ENCODE data around the gene ILDR1.

ILDR1 gene

DNA sequence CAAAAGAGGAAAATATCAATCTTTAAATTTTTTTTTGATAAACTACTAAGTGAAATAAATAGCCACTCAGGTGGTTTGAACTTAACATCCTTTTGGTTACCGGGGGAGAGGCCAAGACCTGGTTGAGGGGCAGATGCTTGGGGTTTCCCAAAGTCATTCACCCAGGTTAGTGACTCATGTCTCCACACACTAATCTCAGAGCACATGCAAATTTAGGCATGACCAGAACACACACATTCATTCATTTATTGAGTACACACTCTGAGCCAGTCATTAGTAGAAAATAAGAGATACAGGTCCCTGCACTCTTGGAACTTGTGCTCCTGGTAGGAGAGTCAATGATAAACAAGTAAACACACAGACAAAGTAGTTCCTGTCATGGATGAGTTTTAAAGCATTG is 7.3 kb downstream of the ILDR1 start:
- DNase-seq = no peak

DNA sequence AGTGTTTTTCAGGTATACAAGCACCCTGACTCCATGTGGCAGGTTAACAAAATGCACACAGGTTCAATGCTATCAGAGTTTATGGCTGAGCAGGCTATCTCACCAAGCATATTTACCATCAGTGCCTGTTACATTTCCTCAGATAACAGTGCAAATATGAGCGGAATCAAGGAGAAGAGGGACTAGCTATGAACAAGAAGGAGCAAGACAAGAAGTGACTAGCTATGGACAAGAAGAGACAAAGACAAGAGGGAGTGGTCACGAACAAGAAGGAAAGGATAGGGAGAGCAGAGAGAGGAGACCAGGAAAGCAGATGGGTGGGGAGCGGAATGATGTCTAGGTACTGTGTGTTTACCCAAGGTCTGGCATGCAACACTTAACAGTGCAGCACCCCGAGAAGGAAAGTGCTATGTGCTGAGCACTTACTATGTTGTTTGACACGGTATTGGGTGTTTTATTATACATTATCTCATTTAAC is 8.6 kb downstream of the ILDR1 start:
- no peak for DNase-seq

DNA sequence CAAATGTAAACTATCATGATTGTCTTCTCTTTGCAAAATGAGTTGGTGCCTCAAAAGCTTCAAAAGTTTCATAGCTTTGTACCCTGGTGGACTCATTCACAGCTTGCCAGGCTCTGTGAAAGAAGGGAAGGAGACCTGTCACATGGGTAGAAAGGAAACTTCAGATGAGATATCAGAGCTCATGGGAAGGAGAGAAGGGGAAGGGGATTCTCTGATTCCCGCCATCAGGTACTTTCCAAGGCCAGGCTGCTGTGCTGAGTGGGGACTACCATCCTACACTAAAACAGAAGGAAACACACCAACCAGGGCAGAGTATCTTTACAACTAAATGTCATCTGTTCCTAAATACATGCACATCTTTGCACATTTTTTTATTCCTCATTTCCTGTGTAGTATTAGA is 9.2 kb downstream of the ILDR1 start:
- DNase-seq = no peak

DNA sequence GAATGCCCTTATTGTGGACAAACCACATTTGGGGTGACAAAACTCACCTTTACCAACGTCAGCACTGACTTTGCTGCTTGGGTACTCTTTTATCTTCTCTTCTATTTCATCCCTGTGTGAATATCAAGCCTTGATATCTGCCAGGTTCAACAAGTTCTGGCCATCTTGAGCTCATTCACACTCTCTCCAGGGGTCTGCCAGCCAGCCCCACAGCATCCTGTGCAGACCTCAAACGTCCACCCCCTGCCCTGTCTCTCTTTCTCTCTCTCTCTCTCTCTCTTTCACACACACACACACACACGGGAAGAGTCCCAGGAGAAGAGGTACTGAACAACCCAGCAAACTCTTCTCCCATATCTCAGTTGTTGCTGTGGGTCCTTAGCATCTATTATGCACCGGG is 10.7 kb downstream of the ILDR1 start:
- no peak for DNase-seq

DNA sequence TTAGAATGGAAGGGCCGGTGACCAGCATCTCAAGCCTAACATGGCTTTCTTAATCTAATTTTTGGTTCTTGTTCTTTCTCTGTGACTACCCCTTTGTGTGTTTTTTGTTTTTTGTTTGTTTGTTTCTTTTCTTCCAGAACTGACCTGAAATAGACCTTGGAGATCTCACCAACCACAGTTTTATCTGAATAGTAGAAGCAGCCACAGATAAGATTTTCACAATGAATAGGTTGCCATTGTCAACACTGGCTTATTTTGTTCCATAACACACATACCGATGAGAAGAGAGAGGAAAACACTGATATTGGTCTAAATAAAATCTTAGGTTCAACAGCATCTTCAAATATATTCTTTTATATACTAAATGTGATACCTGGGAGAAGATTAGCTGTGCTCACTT is 11.5 kb downstream of the ILDR1 start:
- DNase-seq = no peak

DNA sequence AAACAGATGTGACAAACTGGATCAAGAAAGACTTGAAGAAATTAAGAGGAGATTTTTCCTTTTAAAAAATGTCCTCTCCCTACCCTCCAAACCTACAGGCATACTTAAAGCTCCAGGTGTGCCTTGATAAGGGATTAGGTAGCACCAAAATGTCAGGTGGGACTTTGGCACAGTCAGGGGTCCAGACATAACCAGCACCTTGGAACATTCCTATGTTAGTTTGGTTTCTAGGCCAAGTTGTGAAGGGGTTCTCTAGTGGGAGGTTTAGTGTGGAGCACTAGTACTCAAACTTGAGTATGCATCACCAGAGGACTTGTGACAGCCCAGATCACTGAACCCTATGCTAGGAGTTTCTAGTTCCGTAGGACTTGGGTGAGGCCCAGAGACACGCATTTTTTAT is 13.9 kb downstream of the ILDR1 start:
- no peak for DNase-seq

DNA sequence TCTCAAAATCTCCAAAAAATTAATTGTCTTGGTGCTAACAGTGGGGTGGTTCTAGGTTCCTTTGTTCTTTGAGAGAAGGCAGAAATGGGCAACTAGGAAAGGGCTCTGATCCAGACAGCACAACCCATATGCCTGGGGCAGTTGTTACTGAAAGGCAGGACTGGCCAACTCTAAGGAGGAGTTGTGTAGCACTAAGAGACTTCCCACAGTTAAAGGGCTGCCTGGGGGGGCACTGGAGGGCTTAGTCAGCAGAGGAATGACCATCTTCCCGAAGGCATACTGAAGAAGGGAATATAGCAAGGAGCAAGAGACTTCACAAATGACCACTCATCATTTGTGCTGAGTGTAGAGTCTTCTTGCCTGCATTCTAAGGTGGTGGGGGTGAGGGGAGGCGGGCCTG is 15.8 kb downstream of the ILDR1 start:
- DNase-seq = no peak

DNA sequence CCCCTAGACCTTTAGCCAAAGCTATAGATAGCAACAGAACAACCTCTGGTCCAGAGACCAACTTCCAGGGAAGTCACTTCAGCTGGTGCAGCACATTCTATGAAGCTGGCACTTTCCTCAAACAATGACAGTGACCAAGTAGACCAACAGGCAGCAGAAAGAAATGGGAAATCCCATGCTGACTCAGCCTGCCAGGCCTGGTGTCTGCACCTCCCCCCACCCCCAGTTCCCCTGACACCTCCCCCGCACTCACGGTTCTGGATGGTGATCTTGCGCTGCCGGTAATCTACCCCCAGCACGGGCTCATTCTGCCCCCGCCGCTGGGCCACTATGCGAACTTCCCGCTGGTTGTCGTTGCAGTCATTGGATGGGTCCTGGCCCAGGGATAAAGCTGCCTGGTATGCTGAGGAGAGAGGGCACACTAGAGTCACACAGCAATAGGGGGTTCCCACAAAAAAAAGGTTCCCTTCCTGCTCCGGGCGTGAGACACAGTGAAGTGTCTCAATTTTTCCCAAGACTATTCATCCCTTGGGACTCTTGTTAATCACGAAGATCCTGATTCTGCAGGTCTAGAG is 17.0 kb downstream of the ILDR1 start:
- no peak for DNase-seq

DNA sequence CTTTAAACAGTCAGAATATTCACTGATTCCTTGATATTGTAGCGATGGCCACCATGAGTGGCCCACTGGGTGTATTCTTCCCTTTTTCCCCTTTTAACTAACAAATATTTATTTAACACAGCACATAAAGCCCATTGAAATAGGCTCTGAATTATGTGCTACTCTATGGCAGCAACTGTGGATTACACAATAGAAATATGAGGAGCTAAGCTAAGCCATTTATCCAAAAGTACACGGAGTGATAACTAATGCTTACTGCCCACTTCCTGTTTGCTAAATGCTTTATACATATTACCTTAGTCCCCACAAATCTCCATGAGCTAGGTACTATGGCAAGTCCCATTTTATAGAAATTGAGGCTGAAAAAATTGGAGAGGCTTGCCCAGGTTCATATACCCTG is 17.9 kb downstream of the ILDR1 start:
- DNase-seq = no peak

DNA sequence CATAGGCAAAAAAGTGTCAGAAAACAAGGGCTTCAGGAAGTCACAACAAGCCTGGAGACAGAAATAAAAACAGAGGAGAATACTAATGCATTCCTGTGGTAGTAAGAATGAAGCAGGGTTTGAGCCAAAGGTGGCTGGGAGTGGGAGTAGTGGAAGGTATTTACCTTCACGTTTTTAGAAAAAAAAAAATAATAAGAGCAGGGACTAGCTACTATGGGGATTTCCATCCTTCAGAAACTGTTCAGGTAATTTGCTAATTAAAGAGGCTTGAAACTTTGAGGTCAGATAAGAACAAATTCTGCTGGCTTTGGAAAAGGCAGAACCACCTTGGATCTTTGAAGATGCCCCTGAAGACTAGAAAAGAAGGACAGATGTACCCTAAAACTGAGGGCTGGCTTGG is 18.4 kb downstream of the ILDR1 start:
- DNase-seq = no peak

DNA sequence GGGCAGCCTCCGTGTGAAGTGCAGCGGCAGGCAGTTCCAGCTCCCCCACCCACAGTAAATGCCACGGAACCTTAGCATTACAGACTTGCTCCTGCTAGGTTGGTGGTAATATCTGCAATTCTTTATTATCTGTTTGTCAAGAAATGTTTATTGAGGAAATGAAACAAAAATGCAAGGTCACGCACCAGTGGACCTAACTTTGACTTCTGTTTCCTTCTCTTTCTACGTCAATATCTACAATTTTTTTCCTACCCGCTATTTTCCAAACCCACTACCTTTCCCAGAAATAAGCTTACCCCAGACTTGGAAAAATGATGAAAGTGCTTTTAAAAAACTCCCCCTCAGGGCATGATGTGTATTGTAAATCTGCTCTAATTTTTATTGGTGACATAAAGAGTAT is 18.9 kb downstream of the ILDR1 start:
- no peak for DNase-seq

DNA sequence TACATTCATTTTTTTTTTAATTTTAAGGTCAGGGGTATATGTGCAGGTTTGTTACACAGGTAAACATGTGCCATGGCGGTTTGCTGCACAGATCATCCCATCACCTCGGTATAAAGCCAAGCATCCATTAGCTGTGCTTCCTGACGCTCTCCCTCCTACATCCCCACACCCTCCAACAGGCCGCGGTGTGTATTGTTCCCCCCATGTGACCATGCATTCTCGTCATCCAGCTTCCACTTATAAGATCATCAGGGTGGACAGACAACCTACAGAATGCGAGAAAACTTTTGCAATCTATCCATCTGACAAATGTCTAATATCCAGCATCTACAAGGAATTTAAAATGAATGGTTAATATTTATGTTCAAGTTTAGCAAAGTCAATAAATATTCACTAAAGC is 19.4 kb downstream of the ILDR1 start:
- no peak for DNase-seq

DNA sequence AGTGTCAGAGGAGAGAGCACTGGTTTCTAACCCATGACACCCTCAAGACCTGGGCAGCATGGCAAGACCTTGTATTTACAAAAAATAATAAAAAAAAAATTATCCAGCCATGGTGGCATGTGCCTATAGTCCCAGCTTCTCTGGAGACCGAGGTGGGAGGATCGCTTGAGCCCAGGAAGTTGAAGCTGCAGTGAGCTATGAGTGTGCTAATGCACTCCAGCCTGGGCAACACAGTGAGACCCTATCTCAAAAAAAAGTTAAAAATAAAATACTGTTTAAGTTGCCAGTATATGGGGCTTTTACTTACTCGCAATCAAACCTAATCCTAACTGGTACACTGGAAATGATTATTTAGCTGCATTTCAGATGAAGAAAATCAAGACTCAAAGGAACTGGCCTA is 20.2 kb downstream of the ILDR1 start:
- DNase-seq = no peak

DNA sequence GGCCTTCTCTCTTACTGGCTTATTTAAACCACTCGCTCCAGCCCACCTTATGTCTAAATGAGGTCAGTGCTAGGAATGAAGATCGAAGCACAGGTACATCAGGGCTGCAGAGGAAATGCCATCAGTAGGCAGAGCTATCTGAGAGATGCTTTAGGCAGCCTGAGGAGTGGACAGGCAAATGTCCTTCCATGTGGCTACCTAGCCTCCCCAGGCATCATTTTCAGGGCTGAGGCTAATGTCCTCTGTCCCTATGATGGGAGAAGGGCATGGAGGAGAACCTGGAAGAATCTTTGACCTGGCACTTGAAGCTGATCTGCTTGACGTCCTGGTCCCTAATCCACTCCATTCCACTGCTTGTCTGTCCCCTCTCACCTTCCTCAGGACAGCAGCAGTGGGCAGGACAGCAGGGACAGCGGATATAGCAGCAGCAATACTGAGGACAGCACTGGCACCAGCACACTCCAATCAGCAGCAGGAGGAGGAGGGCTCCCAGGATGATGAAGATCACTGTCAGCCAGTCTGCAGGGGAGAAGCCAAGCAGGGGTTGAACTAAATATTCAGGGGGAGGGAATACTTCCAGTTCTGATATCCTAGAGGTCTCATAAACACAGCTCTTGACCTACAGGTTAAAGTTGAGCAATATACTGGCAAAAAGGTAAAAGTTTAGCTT is 21.0 kb downstream of the ILDR1 start:
- no peak for DNase-seq

DNA sequence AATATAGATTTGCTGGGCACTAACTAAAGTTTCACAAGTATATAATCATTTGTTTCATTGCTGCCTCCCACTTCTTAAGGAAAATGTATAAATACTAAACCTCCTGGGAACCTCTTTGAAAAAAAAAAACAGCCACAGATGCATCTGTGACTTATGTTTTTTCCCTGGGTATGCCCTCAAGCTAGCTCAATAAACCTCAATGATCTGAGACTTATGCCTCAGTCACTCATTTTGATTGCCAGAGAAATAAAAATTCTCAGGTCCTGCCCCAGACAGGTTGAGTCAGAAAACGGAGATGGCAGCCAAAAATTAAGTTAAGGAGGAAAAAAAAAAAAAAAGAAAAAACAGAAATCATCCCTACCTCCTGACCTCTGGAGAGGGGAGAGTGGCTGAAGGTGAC is 22.1 kb downstream of the ILDR1 start:
- DNase-seq = no peak

DNA sequence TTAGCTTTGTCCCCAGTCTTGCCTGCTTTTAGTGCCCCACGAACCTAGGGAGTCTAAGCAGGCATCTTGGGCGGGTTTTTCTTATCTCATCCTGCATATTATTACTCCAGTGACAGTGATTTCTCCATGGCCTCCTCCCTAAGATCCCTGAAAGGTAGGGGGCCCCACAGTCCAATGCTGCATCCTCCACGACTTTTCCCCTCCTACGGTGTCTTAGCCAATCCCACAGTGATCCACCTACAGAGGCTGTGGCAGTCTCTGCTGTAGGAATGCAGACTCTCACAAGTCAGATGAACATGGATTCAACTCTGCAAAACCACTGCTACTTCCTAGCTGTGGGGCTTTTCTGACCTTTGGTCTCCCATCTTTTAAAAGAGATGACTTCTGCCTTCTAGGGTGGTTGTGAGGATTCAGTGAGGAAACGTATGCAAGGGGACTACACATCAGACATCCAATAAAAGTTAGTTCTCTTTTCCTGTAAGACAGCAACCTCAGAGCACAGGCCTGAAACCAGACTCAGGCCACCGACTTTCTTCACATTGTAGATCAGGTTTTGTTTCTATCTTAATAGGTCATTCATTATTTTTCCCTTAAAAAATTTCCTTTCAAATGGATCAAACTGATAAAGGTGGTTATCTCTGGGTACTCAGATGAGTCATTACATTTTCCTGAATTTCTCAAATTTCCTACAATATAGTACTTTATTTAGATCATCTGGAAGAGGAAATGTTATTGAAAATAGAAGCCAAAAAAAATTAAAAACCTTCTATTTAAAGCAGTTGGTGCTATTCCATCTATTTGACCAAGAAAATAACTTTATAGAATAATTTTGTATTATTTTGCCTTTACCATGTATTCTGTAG is 23.2 kb downstream of the ILDR1 start:
- DNase-seq = no peak

DNA sequence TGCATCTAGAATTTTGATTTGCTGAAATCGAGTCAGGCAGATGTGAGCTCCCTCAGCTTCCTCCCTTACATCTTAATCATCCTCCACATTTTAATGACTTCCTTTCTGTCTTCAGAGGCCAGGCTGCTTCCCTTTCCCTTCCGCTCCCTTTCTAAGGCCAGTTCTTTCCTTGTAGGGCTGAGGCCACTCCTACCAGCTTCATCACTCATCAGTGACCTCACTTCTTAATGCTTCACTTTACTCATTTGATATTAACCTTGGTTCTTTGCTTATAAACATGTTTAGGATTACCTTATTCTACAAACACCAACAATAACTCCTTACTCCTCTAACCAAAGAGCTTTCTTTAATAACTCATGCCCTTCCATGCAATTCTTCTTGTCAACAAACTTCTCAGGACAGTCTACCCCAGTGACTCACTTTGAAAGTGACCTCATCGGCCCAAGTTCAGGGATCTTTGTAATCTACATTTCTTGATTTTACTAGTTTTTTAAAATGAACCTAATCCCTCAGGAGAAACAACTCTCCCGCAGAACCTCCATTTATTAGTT is 23.9 kb downstream of the ILDR1 start:
- no peak for DNase-seq

DNA sequence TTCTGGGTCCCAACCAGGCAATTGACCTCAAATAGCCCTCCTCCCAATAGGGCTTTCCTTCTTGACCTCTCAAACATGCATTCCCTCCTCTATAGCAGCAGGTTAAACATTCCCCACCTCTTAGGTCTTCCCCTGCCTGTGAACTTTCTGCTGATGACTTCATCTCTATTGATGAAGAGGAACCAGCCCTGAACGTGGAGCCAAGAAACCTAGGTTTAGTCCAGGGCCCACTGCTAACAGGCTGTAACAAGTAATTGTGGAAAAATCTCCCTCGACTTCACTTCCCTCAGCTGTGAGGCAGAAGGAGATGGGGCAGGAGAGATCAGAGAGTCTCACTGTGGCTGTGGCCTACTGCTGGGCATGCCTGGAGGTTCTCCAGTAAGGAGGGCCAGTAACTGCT is 24.7 kb downstream of the ILDR1 start:
- no peak for DNase-seq

DNA sequence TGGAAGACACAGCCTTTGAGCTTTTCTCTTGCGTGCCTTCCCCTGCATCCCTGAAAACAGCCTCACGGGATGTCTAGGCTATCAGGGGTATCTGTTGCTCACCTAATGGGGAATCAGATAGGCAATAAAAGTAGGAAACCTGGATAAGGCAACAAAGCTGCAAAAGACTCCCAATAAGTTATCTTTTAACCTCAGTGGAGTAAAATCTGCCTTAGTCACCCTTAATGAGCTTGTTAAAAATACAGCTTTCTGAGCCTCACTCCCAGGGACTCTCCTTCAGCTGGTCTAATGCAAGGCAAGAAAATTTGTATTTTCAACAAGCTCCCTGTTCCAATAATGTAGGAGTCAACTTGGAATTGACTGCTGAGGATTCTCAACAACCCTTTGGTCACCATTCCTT is 25.6 kb downstream of the ILDR1 start:
- no peak for DNase-seq

DNA sequence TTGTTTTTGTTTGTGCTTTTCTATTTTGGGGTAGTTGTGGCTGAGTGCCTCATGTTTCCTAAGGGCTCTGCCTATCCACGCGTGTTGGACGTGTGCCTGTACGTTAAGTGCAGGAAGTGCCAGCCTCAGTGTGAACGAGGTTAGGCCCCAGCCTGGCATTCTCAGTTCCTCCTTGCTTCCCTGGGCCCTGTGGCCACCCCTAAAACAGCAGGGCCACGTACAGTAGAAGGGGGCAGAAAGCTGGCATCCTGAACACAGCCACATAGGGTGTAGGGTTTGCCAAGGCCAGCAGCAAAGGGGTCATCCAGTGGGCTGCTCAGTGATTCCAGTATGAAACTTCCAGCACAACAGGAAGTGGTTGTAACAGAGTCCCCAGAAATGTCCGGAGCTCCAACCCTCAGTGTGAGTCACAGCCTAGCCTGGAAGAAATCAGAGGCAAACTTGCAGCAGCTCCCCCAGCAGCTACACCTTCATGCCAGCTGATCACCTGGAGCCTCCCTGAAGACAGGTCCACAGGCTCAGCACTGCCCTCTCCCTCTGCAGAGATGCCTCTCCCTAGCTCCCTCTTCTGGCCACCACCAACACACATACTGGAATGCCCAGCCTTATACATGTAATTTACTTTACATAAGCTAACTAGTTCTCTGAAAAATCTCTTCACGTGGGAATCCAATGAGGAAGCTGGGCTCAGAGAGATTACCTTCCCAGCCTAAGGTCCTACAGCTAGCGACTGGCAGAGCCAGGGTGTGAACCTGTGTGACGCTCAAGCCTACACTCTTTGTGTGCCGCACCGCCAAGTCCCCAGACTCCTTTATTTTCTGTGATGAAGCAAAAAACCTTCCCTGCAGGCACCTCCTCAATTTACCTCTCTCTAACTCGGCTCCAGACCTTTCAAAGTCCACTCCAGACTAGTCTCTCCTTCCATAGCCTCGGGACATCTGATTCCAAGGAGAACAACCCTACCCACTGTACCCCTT is 26.6 kb downstream of the ILDR1 start:
- no peak for DNase-seq

DNA sequence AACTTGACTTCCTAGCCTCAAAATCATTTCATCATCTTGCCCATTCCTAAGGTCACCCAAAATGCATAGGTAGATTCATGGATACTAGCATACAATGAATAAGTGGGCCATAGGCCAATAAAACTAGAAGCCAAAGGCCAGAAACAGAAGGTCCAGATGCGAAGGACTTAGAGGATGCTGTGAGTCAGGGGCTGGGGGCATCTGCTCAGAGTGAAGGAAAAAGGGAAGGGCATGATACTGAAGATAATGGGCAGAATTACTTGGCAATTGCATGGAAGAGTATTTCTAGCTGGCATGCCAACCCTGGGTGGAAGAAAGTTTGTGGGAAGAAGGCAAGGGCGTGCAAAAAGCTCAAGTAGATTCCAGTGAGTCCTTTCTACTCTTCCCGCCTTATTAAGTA is 27.5 kb downstream of the ILDR1 start:
- no peak for DNase-seq
